T-helper 17 cell (primary cell): ENCODE measurements around the gene THSD4. TPM values are rescaled to one million over a fixed set of nuclear protein-coding genes. Genes with fewer than 3 reads are reported as not detected.

Experiments
- ATAC-seq: fragments of 150-1000 bp; cut with Tn5 transposase; 2 replicates; pipeline ENCODE4 v1.10.0; 2021; ENCODE audit warnings: mild to moderate bottlenecking, moderate library complexity
- DNase-seq, 3 donors: peaks; one replicate each; pipeline versions ENCODE4 v3.0.0 to v3.0.0-alpha.2; 2020 to 2021
- H3K9me3 ChIP-seq: one replicate; pipeline ENCODE4 v1.7.0; 2013; ENCODE audit warnings: low read length, mild to moderate bottlenecking; ENCODE audit not compliant: control insufficient read depth, poor library complexity, severe bottlenecking
- H3K27ac Mint-ChIP-seq: one replicate; pipeline ENCODE4 v1.8.0; 2022; ENCODE audit warnings: mild to moderate bottlenecking, moderate library complexity, mixed read lengths
- H3K27me3 Mint-ChIP-seq: one replicate; pipeline ENCODE4 v1.8.0; 2022; ENCODE audit warnings: mixed read lengths
- H3K36me3 Mint-ChIP-seq: one replicate; pipeline ENCODE4 v1.8.0; 2022; ENCODE audit warnings: low read depth, mixed read lengths
- H3K4me1 Mint-ChIP-seq: one replicate; pipeline ENCODE4 v1.8.0; 2022; ENCODE audit warnings: mild to moderate bottlenecking, mixed read lengths
- H3K4me3 Mint-ChIP-seq: one replicate; pipeline ENCODE4 v1.8.0; 2022; ENCODE audit warnings: mild to moderate bottlenecking, moderate library complexity, mixed read lengths
- total RNA-seq, 4 donors: library from RNA in 2 of 4; stranded (reverse) in 2 of 4; gene quantifications; one replicate each; pipeline ENCODE4 v1.2.3 and lab custom pipeline; 2022 to 2026

Gene THSD4
- total RNA-seq, 2 donors from 2014 or later: not detected

- peaks cover 11% of the 10 kb centered on the region for H3K27me3 Mint-ChIP-seq
- no peaks in the 10 kb centered on the region for H3K4me1 Mint-ChIP-seq
- H3K36me3 Mint-ChIP-seq: no peaks in the 10 kb centered on the region
- H3K4me3 Mint-ChIP-seq: no peak overlapping the region
- no peak for ATAC-seq
- H3K27ac Mint-ChIP-seq: no peak overlapping the region
- no peak for DNase-seq
- H3K9me3 ChIP-seq: no peaks in the 10 kb centered on the region
Measured at GRCh38 chr15:71341811-71342550, 226.7 kb downstream of the THSD4 start.

- no peaks in the 10 kb centered on the region for H3K9me3 ChIP-seq
- no peak for DNase-seq
- Mint-ChIP-seq H3K4me3 (no peak overlapping the region), H3K36me3 (no peaks in the 10 kb centered on the region), H3K27ac (no peak overlapping the region), H3K27me3 (peaks cover 11% of the 10 kb centered on the region), H3K4me1 (no peaks in the 10 kb centered on the region)
- no peak for ATAC-seq
Measured at GRCh38 chr15:71342658-71343057, 227.4 kb downstream of the THSD4 start.

GRCh38 chr15:71344316-71344715 lies 229.0 kb downstream of the THSD4 start:
- no peaks in the 10 kb centered on the region for H3K36me3 Mint-ChIP-seq
- no peaks in the 10 kb centered on the region for H3K4me1 Mint-ChIP-seq

GRCh38 chr15:71345186-71345585 lies 229.9 kb downstream of the THSD4 start:
- ATAC-seq (no peak), DNase-seq (no peak)
- Mint-ChIP-seq H3K27ac (no peak overlapping the region), H3K4me1 (no peaks in the 10 kb centered on the region), H3K36me3 (no peaks in the 10 kb centered on the region), H3K27me3 (peaks cover 27% of the 10 kb centered on the region), H3K4me3 (no peak overlapping the region)
- H3K9me3 ChIP-seq: no peaks in the 10 kb centered on the region

More at GRCh38 chr15:71344316-71344715, 229.0 kb downstream of the THSD4 start:
- Mint-ChIP-seq H3K27me3 (peaks cover 22% of the 10 kb centered on the region), H3K27ac (no peak overlapping the region), H3K4me3 (no peak overlapping the region)
- ATAC-seq (no peak), DNase-seq (no peak)
- no peaks in the 10 kb centered on the region for H3K9me3 ChIP-seq

- Mint-ChIP-seq H3K27ac (no peak overlapping the region), H3K36me3 (no peaks in the 10 kb centered on the region), H3K27me3 (peaks cover 27% of the 10 kb centered on the region), H3K4me1 (no peaks in the 10 kb centered on the region), H3K4me3 (no peak overlapping the region)
- H3K9me3 ChIP-seq: no peaks in the 10 kb centered on the region
- no peak for DNase-seq
- no peak for ATAC-seq
Measured at GRCh38 chr15:71346464-71346863, 231.2 kb downstream of the THSD4 start.

- Mint-ChIP-seq H3K36me3 (no peaks in the 10 kb centered on the region), H3K27me3 (peaks cover 27% of the 10 kb centered on the region), H3K4me3 (no peak overlapping the region), H3K27ac (no peak overlapping the region), H3K4me1 (no peaks in the 10 kb centered on the region)
- DNase-seq (no peak), ATAC-seq (no peak)
- no peaks in the 10 kb centered on the region for H3K9me3 ChIP-seq
Measured at GRCh38 chr15:71348597-71348996, 233.3 kb downstream of the THSD4 start.

GRCh38 chr15:71349336-71349735 lies 234.1 kb downstream of the THSD4 start:
- Mint-ChIP-seq H3K36me3 (no peaks in the 10 kb centered on the region), H3K4me3 (no peak overlapping the region), H3K27me3 (peaks cover 26% of the 10 kb centered on the region), H3K4me1 (no peaks in the 10 kb centered on the region), H3K27ac (no peak overlapping the region)
- DNase-seq (no peak), ATAC-seq (no peak)
- H3K9me3 ChIP-seq: no peaks in the 10 kb centered on the region

GRCh38 chr15:71349736-71350526 lies 234.7 kb downstream of the THSD4 start:
- no peak for ATAC-seq

GRCh38 chr15:71350622-71351378 lies 235.5 kb downstream of the THSD4 start:
- Mint-ChIP-seq H3K27me3 (peaks cover 21% of the 10 kb centered on the region), H3K36me3 (no peaks in the 10 kb centered on the region), H3K4me3 (no peak overlapping the region), H3K27ac (no peak overlapping the region), H3K4me1 (no peaks in the 10 kb centered on the region)
- no peaks in the 10 kb centered on the region for H3K9me3 ChIP-seq
- DNase-seq (no peak), ATAC-seq (no peak)

More at GRCh38 chr15:71349736-71350526, 234.7 kb downstream of the THSD4 start:
- no peaks in the 10 kb centered on the region for H3K36me3 Mint-ChIP-seq
- no peak overlapping the region for H3K27ac Mint-ChIP-seq
- no peak overlapping the region for H3K4me3 Mint-ChIP-seq
- DNase-seq: no peak
- H3K4me1 Mint-ChIP-seq: no peaks in the 10 kb centered on the region
- H3K9me3 ChIP-seq: no peaks in the 10 kb centered on the region
- peaks cover 21% of the 10 kb centered on the region for H3K27me3 Mint-ChIP-seq

- peaks cover 2% of the 10 kb centered on the region for H3K36me3 Mint-ChIP-seq
- no peak for DNase-seq
- H3K27me3 Mint-ChIP-seq: peaks cover 21% of the 10 kb centered on the region
- no peaks in the 10 kb centered on the region for H3K4me1 Mint-ChIP-seq
- no peaks in the 10 kb centered on the region for H3K9me3 ChIP-seq
- no peak for ATAC-seq
- H3K4me3 Mint-ChIP-seq: no peak overlapping the region
- H3K27ac Mint-ChIP-seq: no peak overlapping the region
Measured at GRCh38 chr15:71352125-71352524, 236.9 kb downstream of the THSD4 start.

GRCh38 chr15:71352765-71353164 lies 237.5 kb downstream of the THSD4 start:
- H3K27ac Mint-ChIP-seq: no peak overlapping the region

GRCh38 chr15:71353171-71353570 lies 237.9 kb downstream of the THSD4 start:
- H3K36me3 Mint-ChIP-seq: peaks cover 2% of the 10 kb centered on the region
- no peak overlapping the region for H3K27ac Mint-ChIP-seq
- H3K4me1 Mint-ChIP-seq: no peaks in the 10 kb centered on the region
- no peak for DNase-seq
- H3K27me3 Mint-ChIP-seq: peaks cover 16% of the 10 kb centered on the region
- no peaks in the 10 kb centered on the region for H3K9me3 ChIP-seq
- no peak overlapping the region for H3K4me3 Mint-ChIP-seq
- no peak for ATAC-seq

More at GRCh38 chr15:71352765-71353164, 237.5 kb downstream of the THSD4 start:
- Mint-ChIP-seq H3K4me3 (no peak overlapping the region), H3K36me3 (peaks cover 2% of the 10 kb centered on the region), H3K4me1 (no peaks in the 10 kb centered on the region), H3K27me3 (peaks cover 20% of the 10 kb centered on the region)
- DNase-seq (no peak), ATAC-seq (no peak)
- no peaks in the 10 kb centered on the region for H3K9me3 ChIP-seq

GRCh38 chr15:71355268-71355667 lies 240.0 kb downstream of the THSD4 start:
- peaks cover 2% of the 10 kb centered on the region for H3K36me3 Mint-ChIP-seq
- no peak overlapping the region for H3K27ac Mint-ChIP-seq
- ATAC-seq: no peak
- H3K4me1 Mint-ChIP-seq: no peaks in the 10 kb centered on the region
- H3K9me3 ChIP-seq: no peaks in the 10 kb centered on the region
- no peak overlapping the region for H3K4me3 Mint-ChIP-seq
- DNase-seq: no peak
- H3K27me3 Mint-ChIP-seq: no peaks in the 10 kb centered on the region
